Measurements from ENCODE around the gene KLF2. TPM values are rescaled to one million over a fixed set of nuclear protein-coding genes. Genes with fewer than 3 reads are reported as not detected.

KLF2 gene
- total and polyA plus RNA-seq, 10 of the 15 experiments (the other 5 are each of a cell fraction or from before 2014, with no cell fraction given), result 0.16 to 13.7 (median 1.0) TPM

GRCh38 chr19:16324384-16325160 is at the start of gene KLF2 (continued):
- TF ChIP-seq ATF3 (IDR thresholded peaks at IDR 0.05; ENCODE audit: borderline replicate concordance, extremely low read depth, low read depth, low read length) (no peak), SMAD1 (IDR thresholded peaks at IDR 0.05; ENCODE audit: low read depth, partially characterized antibody) (no peak), SMAD5 (IDR thresholded peaks at IDR 0.05; ENCODE audit: low read depth) (no peak), ZSCAN29 (IDR thresholded peaks at IDR 0.05) (no peak), IRF4 (IDR thresholded peaks at IDR 0.05; ENCODE audit: low read depth, low read length) (no peak), CHD4 (IDR thresholded peaks at IDR 0.05) (no peak), RFX5 (IDR thresholded peaks at IDR 0.05; ENCODE audit: low read depth, low read length) (no peak), MEF2B (IDR thresholded peaks at IDR 0.05; ENCODE audit: partially characterized antibody, poor library complexity, severe bottlenecking) (peak; percentile 45), SIN3A (IDR thresholded peaks at IDR 0.05; ENCODE audit: low read depth, low read length) (no peak; the same call in 1 of the 2 replicates), CUX1 (IDR thresholded peaks at IDR 0.05; ENCODE audit: insufficient replicate concordance, low read depth, low read length) (no peak), CTCF (IDR thresholded peaks at IDR 0.05 in 2 of 3, conservative IDR thresholded peaks at IDR 0.05 in 1 of 3; ENCODE audit: control insufficient read depth in 2 of 3, extremely low read depth in 1 of 3, insufficient read depth in 1 of 3, low read depth in 3 of 3, low read length in 3 of 3) (no peak), USF1 (IDR thresholded peaks at IDR 0.05; ENCODE audit: borderline replicate concordance, extremely low read length, insufficient read depth, low read depth, low read length) (no peak), POU2F2 (IDR thresholded peaks at IDR 0.05; ENCODE audit: borderline replicate concordance, low read depth, low read length) (no peak; the same call in 2 of the 3 replicates), TBL1XR1 (IDR thresholded peaks at IDR 0.05; ENCODE audit: low read depth, low read length) (0 out of 2 replicates have a peak, but pooled peaks have one; percentile 40), MYB (IDR thresholded peaks at IDR 0.05; ENCODE audit: borderline replicate concordance, low read depth, low read length) (no peak), HCFC1 (IDR thresholded peaks at IDR 0.05; ENCODE audit: low read length) (no peak), NKRF (conservative IDR thresholded peaks at IDR 0.05) (no peak), NFYB (IDR thresholded peaks at IDR 0.05; ENCODE audit: insufficient read depth, low read depth, low read length) (0 out of 2 replicates have a peak, but pooled peaks have one; percentile 13)
